Vagina (tissue), 2 donors: ENCODE measurements around the gene ESPL1.

Source experiments
- CTCF ChIP-seq, 3 experiments: fragments of 450-650 bp in 2 of 3; fragments of 200-600 bp in 1 of 3; sonication (generic) in 1 of 3; IDR thresholded peaks; one replicate each; pipeline ENCODE4 v1.5.1; 2017 to 2019; ENCODE audit warnings: antibody characterized with exemption in 3 of 3, mild to moderate bottlenecking in 2 of 3, moderate library complexity in 2 of 3
- POLR2A ChIP-seq, 2 donors: fragments of 450-650 bp; IDR thresholded peaks; one replicate each; pipeline ENCODE4 v1.6.1; 2017; ENCODE audit warnings: antibody characterized with exemption in 2 of 2, mild to moderate bottlenecking in 2 of 2, moderate library complexity in 2 of 2
- POLR2AphosphoS5 ChIP-seq, 2 donors: sonication (generic); formaldehyde crosslinking; IDR thresholded peaks; one replicate each; pipeline ENCODE4 v1.9.0; 2017; ENCODE audit warnings: antibody characterized with exemption in 2 of 2, mild to moderate bottlenecking in 2 of 2, low read depth in 1 of 2; ENCODE audit not compliant: insufficient read depth in 1 of 2

DNA sequence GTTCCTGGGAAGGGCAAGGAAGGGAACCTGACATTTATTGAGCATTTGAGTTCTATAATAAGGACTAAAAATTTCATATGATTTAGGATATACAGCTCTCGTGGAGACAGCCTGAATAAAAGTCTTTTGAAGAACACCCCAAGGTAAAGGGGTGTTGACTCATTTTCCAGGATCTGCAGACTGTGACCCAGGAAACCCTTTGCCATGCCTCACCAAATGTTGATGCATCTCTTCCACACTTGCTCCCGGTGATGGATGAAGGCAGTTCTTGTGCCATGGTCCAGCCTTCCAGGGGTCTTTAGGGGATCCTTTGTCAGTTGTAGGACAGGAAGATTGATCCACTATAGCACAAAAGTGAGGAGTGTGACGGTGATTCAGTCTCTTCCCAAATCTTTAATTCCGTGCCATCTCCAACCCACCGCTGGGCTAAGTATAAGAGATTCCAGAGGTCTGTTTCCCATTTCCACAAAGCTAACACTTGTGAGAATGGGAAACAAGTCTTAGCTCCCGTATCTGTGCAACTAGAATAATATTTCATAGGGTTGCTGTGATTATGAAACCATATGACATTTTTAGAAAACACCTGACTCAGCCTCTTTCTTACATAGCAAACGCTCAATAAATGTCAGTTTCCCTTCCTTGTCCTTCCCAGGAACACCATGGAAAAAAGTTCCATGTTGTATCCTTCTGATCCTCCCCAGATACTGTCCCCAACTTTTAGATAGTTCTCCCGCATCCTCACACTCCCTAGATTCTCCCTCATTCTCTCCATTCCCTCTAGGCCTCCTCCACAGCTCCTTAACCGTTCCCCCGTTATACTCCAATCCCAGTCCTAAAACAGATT lies 52.5 kb downstream of the ESPL1 start:
- no peak for TF ChIP-seq POLR2A (IDR thresholded peaks at IDR 0.05)
- no peak for TF ChIP-seq CTCF (IDR thresholded peaks at IDR 0.05)
- TF ChIP-seq POLR2AphosphoS5 (IDR thresholded peaks at IDR 0.05; ENCODE audit: insufficient read depth in 1 of 2, low read depth in 1 of 2): no peak
